GM18505 (cell line): ENCODE data around the gene FRMD7.
"Not testable (repeated sequence)": the region's sequence is repeated elsewhere in the genome, so short reads cannot be mapped to it uniquely, and the experiment has no call there.

Experiments
- ATAC-seq: cut with Tn5 transposase; IDR thresholded peaks from one replicate; pipeline ENCODE4 v1.9.1; 2021; ENCODE audit not compliant: unreplicated experiment
- POLR2A ChIP-seq: IDR thresholded peaks from 4 replicates; pipeline ENCODE4 v1.6.1; 2011; ENCODE audit warnings: borderline replicate concordance; ENCODE audit not compliant: insufficient read depth, insufficient read length; ENCODE audit errors: extremely low read depth

The FRMD7 gene, protein sequence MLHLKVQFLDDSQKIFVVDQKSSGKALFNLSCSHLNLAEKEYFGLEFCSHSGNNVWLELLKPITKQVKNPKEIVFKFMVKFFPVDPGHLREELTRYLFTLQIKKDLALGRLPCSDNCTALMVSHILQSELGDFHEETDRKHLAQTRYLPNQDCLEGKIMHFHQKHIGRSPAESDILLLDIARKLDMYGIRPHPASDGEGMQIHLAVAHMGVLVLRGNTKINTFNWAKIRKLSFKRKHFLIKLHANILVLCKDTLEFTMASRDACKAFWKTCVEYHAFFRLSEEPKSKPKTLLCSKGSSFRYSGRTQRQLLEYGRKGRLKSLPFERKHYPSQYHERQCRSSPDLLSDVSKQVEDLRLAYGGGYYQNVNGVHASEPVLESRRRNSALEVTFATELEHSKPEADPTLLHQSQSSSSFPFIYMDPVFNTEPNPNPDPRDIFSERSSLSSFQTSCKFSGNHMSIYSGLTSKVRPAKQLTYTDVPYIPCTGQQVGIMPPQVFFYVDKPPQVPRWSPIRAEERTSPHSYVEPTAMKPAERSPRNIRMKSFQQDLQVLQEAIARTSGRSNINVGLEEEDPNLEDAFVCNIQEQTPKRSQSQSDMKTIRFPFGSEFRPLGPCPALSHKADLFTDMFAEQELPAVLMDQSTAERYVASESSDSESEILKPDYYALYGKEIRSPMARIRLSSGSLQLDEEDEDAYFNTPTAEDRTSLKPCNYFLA

DNA sequence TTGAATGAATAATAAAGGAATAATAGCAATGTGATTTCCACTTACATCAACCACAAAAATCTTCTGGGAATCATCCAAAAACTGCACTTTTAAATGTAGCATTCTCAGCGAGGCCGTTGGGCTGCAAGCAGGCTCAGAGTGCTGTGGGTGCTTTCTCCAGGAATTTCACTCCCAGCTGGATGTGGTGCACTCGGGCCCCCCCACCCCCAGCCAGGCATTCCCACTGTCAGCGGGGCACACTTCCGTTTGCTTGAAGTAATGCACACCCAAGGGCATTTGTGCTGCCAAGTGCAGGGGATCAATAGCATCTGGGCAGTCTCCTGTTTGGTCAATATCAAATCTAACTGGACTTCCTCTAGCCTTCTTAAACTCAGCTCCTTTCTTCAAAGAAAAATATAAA is at the start of gene FRMD7:
Gene FRMD7, minus strand, starts transcription at position 278 of the 400 bp plus-strand sequence. Its CDS starts 176 bp downstream, at position 102.
- no peak for ATAC-seq
- no peak for TF ChIP-seq POLR2A

DNA sequence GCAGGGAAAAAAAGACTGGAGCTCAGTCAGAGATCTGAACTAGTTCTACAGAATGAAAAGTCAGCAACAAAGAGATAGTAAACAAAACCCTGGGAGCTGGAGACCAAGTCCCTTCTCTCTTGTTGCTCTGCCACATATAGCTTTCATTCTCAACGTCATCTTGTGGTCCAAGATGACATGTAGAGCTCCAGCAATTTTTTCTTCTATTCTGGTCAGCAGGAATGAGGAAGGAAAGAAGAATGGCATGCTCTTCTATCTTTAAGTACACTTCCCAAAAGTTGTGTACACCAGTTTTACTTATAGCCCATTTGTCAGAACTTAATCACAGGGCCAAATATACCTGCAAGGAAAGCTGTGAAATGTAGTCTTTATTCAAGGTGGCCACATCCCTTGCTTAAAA is 45.8 kb upstream of the FRMD7 start:
- ATAC-seq = no peak
- no peak for TF ChIP-seq POLR2A

DNA sequence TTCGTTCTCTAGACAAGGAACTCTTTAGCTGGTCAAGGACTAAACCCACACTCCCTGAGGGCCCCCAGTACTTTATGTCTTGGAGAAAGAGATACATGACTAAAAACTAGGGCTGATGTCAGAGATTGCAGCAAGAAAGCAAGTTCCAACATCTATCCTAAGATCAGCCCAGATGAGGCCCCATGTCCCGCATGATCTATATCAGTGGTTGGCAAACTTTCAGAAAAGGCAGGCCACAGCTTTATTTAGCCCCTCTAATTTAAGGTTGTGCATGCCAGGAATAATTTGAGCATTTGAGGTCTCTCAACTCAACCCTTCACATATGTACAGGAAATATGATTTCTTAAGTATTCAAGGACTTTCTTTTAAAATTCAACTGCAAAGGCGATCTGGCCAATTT is 44.1 kb upstream of the FRMD7 start:
- ATAC-seq = no peak
- TF ChIP-seq POLR2A = no peak

DNA sequence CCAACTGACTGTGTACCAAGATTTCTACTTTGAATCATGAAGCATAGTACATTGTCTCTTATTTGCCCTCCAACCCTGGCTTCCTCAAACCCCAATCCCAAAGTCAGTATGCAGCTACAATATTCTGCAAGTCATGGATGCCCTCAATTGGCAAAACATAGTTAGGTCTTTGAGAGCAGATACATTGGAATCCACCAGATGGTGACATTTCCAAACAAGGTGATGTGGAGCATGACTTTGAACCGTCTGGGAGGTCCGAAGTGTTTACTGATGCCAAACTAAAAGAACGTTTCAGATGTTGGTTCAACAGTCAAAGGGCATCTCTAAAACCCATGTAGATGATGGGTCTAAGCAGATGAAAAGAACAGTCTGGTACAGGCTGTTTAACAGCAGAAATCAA is 43.7 kb upstream of the FRMD7 start:
- no peak for ATAC-seq

DNA sequence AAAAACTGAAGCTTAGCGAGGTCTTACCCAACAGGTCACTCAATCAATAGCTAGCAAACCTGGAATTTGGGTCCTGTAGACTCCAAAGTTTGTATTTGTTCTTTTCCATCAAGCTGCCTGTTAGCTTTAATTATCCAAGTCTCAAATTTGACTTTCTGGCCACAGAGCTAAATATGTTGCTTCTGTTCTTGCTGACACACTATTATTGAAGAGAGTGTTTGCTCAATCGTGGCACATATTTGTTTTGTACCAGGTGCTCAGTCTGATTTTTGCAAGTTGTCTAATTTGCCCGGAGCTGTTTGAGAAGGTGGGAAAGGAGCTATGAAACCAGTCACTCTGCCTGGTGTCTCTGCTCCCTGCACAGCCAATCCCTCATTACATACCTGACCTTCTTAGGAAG is 41.7 kb upstream of the FRMD7 start:
- ATAC-seq = no peak
- no peak for TF ChIP-seq POLR2A

More for the DNA sequence above, 43.7 kb upstream of the FRMD7 start:
- no peak for TF ChIP-seq POLR2A

DNA sequence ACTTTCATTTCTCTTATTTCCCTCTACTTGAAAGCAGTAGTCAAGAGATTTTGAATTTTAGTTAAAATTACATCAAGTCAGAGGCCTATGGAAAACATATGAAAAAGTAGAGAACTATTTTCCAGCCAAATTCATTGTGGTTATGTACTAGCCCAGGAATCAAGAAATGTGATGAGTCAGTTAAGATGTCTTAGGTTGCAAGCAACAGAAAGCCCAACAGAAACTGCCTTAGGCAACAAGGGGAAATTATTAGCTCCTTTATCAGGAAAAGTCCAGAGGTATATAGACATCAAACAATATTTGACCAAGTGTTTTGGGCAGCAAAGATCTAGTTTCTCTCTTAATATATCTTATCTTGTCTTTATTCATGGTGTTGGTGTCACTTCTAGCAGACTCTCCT is 37.8 kb upstream of the FRMD7 start:
- ATAC-seq = no peak
- TF ChIP-seq POLR2A = no peak

DNA sequence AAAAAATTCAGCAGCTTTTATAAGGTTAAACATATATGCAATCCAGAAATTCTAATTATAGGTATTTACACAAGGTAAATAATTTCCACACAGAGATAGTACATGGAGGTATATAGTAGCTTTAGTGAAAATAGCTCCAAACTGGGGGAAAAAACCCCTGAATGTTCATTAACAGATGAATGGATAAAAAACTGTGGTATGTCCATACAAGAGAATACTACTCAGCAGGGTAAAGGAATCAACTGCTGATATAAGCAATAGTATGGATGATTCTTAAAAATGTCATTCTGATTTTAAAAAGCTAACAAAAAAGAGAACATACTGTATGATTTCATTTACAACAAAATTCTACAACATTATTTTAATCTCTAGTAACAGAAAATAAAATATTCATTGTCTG is 37.2 kb upstream of the FRMD7 start:
- TF ChIP-seq POLR2A = no peak
- ATAC-seq = no peak

DNA sequence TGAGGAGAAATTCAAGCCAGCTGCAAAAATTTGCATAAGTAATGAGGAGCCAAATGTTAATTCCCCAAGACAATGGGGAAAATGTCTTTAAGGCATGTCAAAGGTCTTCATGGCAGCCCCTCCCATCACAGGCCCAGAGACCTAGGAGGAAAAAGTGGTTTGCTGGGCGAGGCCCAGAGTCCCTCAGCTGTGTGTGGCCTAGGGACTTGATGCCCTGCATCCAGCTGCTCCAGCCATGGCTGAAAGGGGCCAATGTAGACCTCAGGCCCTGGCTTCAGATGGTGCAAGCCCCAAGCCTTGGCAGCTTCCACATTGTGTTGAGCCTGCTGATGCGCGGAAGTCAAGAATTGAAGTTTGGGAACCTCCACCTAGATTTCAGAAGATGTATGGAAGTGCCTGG is 35.3 kb upstream of the FRMD7 start:
- not testable (repeated sequence) for ATAC-seq

DNA sequence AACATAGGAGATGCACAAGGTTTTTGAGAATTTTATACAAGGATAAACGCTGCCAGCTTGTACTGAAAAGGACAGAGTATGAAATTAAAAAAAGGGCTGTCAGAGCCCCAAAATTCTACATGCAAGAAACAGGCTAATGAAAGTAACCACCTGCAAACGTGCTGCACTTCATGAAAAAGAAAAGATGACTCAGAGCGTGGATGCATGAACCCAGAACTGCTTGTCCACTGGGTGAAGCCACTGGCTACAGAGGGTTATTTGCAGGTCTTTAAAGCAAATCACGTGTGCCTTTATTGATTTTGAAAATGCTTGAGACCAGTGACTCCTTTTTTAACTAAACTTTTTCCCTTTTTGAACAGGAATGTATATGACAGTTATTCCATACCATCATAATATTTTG is 25.3 kb upstream of the FRMD7 start:
- TF ChIP-seq POLR2A = no peak
- no peak for ATAC-seq

DNA sequence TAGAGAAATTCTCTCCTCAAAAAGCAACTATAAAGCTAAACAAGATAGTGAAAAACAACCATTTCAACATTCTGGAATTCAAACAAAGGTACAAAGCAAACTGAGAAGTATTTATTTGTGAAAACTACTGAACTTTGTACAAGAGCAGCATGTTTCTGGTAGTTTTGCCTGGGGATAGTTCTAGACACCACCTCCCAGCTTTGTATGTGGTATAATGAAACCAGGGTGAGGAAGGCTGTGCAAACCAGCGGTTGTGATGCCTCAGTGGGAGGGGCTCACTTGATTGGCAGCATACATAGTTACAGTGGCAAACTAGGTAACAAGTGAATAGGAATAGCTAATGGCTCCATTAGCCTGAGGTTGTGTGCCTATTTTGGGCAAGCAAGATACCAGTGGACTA is 18.6 kb upstream of the FRMD7 start:
- ATAC-seq = no peak
- no peak for TF ChIP-seq POLR2A

DNA sequence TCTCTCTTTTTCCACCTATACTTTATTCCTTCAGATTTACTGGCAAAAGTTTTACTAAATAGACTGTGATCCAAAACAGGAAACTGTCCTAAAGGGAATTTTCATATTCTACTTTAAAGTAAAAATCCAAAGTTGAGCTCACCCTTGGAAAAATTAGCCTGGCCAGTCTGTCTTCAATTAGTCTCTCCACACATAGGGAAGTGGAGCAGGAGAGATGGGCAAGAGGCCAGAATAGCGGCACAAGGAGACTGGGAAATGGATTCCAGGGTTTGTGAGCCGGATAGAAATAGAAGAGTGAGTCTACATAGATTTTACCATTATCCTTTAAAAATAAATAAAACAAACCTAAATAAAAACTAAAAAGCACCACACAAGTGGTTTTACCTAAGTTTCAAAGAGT is 16.2 kb upstream of the FRMD7 start:
- no peak for ATAC-seq
- no peak for TF ChIP-seq POLR2A

DNA sequence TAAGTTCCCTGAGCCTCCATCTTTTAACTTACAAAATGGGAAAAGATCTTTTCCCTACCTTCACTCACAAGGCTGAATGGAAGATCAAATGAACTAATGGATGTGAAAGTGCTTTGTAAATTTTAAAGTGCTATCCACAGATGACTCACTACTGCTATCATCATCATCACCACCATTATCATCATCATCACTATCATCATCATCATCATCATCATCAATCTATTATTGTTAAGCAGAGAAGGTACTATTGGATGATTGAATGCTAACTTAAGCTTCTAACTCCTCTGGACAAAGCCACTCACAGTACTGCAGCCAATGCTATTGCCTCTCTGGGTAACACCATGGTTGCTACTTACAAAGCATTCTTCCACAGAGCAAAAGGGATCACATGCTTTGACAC is 1.9 kb downstream of the FRMD7 start:
- ATAC-seq = no peak
- no peak for TF ChIP-seq POLR2A

DNA sequence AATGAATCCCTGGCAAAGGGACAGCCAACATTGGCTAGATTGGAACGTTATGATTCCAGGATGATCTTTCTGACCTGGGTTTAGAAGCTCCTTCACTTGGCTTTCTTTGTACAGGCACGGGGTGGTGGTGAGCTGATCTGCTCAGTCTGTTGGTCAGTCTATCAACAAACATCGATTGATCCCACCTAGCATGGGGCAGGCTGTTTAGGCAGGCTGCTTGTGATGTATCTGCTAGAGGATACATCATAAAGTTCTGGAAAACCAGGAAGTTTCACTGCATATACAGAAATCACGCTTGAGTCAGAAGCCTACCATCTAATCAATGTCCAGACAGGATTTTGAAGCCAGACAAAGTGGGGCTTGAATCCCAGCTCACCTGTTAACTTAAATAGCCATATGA is 6.9 kb downstream of the FRMD7 start:
- no peak for TF ChIP-seq POLR2A
- no peak for ATAC-seq

DNA sequence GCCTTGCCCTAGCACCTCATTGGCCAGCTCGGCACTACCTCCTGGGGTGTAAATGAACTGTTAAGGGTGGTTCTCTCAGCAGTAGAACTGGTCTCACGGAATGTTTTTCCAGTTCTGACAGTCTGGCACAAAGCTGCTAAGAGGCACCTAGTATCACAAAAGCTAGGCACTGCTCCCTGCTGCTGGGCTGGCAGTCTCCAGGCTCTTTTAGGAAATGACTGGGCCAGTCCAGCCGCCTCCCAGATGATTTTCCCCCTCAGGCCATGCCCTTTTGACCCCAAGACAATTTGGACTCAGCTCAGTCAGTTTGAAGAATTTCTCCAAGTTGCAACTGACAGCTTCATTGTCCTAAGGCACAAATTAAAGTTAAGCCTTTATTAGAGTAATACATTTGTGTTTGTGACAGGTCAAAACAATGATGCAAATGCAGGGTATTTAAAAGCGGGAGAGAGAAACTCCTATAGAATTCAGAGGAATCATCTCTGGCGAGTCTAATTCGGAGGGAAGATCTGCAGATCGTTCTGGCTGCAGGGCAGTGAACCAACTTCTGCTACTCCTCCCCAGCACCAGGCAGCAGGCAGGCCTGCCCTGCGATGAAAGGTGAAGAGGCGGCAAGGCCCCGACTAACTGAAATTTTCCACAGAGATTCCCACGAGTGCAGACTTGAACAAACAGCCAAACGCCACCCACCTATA is 7.9 kb downstream of the FRMD7 start:
- no peak for ATAC-seq
- no peak for TF ChIP-seq POLR2A
